GM10248 (cell line): ENCODE measurements around the gene IL4.

Experiments used
- CTCF ChIA-PET: fragments of 300-600 bp; sonication (Branson Sonifier 250); formaldehyde crosslinking; extraction: SDS; loops from one replicate; lab custom pipeline; 2021; ENCODE audit warnings: antibody characterized with exemption; lab: Yijun Ruan, JAX
- POLR2A ChIA-PET: fragments of 350-650 bp; sonication (Branson Sonifier 250); formaldehyde crosslinking; extraction: SDS; loops from one replicate; lab custom pipeline; 2020; ENCODE audit warnings: antibody characterized with exemption; lab: Yijun Ruan, JAX
- DNase-seq: peaks from one replicate; pipeline ENCODE4 v3.0.0; 2012; ENCODE audit errors: extremely low spot score
- TF ChIP-seq, protein P1 (sequence below): IDR thresholded peaks from 2 replicates; pipeline ENCODE4 v1.5.1; 2012; ENCODE audit warnings: mild to moderate bottlenecking, low read depth; ENCODE audit errors: extremely low read depth, missing control alignments, control extremely low read depth

Gene IL4

DNA sequence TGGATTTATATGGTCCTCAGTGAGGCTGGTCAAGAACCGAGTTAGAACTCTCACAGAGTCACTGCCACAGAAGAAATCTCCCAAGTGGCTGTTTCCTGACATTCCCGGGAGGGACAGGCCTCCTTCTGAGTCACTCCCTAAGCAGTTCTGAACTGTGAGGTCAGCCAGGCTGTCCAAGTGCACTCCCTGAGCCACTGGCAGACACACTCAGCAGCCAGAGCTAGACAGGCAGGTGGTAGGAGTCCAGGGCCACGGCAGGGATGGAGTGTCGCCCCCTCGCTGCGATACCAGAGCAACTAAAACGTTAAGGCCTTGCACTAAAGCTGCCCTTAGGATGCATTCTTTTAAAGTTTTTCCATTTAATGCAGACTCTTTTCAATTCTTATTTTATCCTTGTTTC is 3.4 kb downstream of the IL4 start:
- DNase-seq = no peak

DNA sequence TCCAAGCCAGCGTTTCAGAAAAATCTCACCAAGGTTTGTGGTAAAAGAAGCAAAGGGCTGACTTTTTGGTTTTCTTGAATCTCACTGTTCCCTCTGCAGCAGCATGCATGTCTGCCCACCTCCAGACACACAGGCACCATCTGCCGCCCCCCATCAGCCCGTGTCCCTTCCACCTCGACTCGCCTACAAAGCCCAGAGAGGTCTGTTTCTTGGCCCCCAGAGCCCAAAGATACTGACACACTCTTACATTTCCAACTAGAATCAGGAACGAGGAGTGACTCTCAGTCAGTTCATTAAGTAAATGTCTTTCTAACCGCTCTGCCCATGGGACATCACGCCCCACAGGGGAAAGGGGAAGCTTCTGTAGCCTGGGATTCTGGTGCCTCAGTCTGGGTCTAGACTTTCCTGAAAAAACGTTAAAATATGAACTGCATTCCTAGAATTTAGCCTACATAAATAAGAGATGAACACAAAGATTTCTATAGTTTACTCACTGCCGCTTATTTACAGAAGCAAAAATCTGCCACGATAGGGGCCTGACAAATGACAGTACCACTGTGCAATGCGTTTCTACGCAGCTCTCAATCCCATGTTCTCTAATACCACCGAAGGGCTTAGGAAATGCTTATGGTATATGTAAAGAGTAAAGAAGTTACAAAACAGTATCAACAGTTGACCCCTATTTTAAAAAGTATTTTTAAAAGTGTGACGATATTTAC is 4.1 kb downstream of the IL4 start:
- ChIA-PET POLR2A (no interaction called here), CTCF (interaction anchor here (1.3 to 9.2 kb wide), 3 partner anchors 9 to 15 kb away, joined by 4 to 78 read pairs (median 12); partner anchors contain the start of gene IL13)
- no peak for DNase-seq
- TF ChIP-seq, protein P1, sequence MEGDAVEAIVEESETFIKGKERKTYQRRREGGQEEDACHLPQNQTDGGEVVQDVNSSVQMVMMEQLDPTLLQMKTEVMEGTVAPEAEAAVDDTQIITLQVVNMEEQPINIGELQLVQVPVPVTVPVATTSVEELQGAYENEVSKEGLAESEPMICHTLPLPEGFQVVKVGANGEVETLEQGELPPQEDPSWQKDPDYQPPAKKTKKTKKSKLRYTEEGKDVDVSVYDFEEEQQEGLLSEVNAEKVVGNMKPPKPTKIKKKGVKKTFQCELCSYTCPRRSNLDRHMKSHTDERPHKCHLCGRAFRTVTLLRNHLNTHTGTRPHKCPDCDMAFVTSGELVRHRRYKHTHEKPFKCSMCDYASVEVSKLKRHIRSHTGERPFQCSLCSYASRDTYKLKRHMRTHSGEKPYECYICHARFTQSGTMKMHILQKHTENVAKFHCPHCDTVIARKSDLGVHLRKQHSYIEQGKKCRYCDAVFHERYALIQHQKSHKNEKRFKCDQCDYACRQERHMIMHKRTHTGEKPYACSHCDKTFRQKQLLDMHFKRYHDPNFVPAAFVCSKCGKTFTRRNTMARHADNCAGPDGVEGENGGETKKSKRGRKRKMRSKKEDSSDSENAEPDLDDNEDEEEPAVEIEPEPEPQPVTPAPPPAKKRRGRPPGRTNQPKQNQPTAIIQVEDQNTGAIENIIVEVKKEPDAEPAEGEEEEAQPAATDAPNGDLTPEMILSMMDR = no peak

More for the DNA sequence above, 3.4 kb downstream of the IL4 start:
- TF ChIP-seq, protein P1 = no peak
- ChIA-PET POLR2A (no interaction called here), CTCF (interaction anchor here (1.3 to 9.2 kb wide), 2 partner anchors 10 to 15 kb away, joined by 4 to 78 read pairs; partner anchors contain the start of gene IL13)

DNA sequence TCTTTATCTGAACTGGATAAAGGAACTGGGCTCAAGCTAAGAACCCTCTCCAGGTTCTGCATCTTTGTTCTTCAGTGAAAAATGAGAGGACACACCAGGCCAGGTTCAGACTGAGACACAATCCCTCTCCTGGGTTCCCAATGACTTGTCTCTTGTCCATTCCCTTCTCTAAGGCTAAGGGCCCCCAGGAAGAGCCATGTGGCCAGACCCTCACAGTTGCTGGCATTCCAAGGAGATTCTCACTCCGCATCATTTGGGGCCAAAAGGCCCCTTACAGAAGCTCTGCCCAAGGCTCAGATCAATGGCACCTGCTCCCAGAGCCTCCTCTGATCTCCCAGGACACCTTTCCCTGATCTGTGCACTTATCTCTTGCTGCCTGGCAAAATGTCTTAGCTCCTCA is 4.9 kb downstream of the IL4 start:
- TF ChIP-seq, protein P1 = no peak
- POLR2A ChIA-PET = interaction anchor here (0.5 kb wide), 1 partner anchor 1929 kb away, joined by 6 read pairs; no protein-coding TSS in a partner anchor
- CTCF ChIA-PET = interaction anchor here (1.1 to 9.2 kb wide), 4 partner anchors 10 to 75 kb away, joined by 4 to 78 read pairs (median 8); partner anchors contain the start of gene IL13
- no peak for DNase-seq

DNA sequence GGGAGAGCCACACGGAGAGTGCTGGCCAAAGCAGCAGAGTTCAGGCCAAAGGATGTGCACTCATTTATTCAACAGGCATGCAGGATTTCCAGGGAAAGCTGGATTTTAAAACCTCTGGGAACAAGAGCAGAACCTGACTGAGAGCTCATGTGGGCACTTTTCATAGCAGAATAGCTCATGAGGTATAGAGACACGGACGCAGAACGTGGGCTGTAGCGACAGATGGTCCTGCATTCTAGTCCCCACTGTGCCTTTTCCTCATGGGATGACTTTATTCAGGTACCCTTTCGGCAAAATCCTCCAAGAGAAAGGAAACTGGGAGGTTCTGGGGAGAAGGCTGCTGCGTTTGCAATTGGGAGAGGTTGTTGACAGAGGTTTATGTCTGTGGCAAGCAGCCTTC is 5.4 kb downstream of the IL4 start:
- TF ChIP-seq, protein P1 = no peak
- DNase-seq = no peak
- ChIA-PET POLR2A (no interaction called here), CTCF (interaction anchor here (1.1 to 9.2 kb wide), 4 partner anchors 9 to 74 kb away, joined by 4 to 78 read pairs (median 8); partner anchors contain the start of gene IL13)

DNA sequence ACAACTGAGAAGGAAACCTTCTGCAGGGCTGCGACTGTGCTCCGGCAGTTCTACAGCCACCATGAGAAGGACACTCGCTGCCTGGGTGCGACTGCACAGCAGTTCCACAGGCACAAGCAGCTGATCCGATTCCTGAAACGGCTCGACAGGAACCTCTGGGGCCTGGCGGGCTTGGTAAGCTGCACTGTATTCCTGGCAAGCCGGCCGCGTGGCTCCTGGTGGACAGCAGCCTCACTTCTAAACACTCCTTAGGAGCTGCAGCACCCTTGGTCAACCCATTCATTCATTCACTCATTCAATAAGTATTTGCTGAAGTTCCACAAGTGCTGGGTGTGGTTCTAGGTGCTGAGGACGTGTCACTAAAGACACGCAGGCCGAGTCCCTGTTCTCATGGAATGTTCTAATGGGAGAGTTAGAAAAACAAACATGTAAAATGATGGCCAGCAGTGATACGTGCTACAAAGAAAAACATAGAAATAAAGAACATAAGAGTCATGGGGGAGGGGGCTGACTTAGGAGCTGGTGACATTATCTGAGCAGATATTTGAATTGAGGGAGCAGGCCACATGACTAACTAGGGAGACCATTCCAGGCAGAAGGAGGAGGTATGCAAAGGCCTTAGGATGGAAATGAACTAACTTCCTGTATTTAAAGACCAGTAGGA is 6.1 kb downstream of the IL4 start:
- DNase-seq = no peak

More for the DNA sequence above, 6.1 kb downstream of the IL4 start:
- CTCF ChIA-PET = interaction anchor here (1.1 to 9.2 kb wide), 3 partner anchors 17 to 74 kb away, joined by 4 to 78 read pairs (median 5); partner anchors contain the start of gene IL13
- POLR2A ChIA-PET = no interaction called here
- TF ChIP-seq, protein P1 = no peak
